ENCODE results near the gene CCDC107. TPM values are rescaled to one million over a fixed set of nuclear protein-coding genes. Genes with fewer than 3 reads are reported as not detected.

CCDC107 gene
- total and polyA plus RNA-seq, 8 donors = 13.8 to 84.7 (median 23.0) TPM

DNA sequence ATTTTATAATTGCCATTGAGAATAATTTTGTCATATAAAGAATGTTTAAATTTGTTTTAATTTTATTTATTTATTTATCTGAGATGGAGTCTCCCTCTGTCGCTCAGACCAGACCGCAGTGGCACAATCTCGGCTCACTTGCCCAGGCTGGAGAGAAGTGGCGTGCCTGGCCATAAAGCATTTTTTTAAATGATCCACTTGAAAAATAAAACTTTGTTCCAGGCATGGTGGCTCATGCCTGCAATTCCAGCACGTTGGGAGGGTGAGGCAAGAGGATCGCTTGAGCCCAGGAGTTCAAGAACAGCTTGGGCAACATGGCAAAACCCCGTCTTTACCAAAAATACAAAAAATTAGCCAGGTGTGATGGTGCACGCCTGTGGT lies 5.3 kb upstream of the CCDC107 start:
- WGBS, 2 donors = 89 to 98% methylated on average over 8 of the region's 8 CpGs

DNA sequence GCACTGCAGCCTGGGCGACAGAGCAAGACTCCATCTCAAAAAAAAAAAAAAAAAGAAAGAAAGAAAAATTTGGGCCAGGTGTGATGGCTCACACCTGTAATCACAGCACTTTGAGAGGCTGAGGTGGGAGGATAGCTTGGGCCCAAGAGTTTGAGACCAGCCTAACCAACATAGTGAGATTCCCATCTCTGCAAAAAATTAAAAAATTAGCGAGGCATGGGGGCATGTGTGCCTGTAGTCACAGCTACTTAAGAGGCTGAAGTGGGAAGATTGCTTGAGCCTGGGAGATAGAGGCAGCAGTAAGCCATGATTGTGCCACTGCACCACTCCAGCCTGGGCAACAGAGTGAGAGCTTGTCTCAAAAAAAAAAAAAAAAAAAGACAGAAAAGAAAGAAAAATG lies 4.5 kb upstream of the CCDC107 start:
- intact Hi-C loops (cut with DNase I) = no loop called here
- FAIRE-seq (no peak), DNase-seq (no peak), ATAC-seq (no peak)
- H3K27me3 ChIP-seq = no peaks in the 10 kb centered on the region
- H3K4me1 ChIP-seq = peaks cover 0 to 18% (median 5%) of the 10 kb centered on the region in 3 donors
- H3K27ac ChIP-seq = no peak overlapping the region
- TF ChIP-seq, protein P1, sequence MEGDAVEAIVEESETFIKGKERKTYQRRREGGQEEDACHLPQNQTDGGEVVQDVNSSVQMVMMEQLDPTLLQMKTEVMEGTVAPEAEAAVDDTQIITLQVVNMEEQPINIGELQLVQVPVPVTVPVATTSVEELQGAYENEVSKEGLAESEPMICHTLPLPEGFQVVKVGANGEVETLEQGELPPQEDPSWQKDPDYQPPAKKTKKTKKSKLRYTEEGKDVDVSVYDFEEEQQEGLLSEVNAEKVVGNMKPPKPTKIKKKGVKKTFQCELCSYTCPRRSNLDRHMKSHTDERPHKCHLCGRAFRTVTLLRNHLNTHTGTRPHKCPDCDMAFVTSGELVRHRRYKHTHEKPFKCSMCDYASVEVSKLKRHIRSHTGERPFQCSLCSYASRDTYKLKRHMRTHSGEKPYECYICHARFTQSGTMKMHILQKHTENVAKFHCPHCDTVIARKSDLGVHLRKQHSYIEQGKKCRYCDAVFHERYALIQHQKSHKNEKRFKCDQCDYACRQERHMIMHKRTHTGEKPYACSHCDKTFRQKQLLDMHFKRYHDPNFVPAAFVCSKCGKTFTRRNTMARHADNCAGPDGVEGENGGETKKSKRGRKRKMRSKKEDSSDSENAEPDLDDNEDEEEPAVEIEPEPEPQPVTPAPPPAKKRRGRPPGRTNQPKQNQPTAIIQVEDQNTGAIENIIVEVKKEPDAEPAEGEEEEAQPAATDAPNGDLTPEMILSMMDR (IDR thresholded peaks at IDR 0.05) = no peak
- WGBS, 2 donors = 92 to 93% methylated on average over 2 of the region's 2 CpGs
- H3K9me3 ChIP-seq = no peaks in the 10 kb centered on the region
- no peak overlapping the region for H3K4me3 ChIP-seq
- no peaks in the 10 kb centered on the region for H3K36me3 ChIP-seq

More for the DNA sequence above, 5.3 kb upstream of the CCDC107 start:
- H3K27me3 ChIP-seq = no peaks in the 10 kb centered on the region
- no peaks in the 10 kb centered on the region for H3K36me3 ChIP-seq
- H3K4me3 ChIP-seq = no peak overlapping the region
- intact Hi-C loops (cut with DNase I) = no loop called here
- DNase-seq = no peak
- H3K4me1 ChIP-seq = peaks cover 0 to 18% (median 5%) of the 10 kb centered on the region in 3 donors
- H3K27ac ChIP-seq = peak overlapping the region in 1 of 4 donors; percentile 28
- ATAC-seq = no peak
- no peak for FAIRE-seq
- no peaks in the 10 kb centered on the region for H3K9me3 ChIP-seq
- TF ChIP-seq, protein P1 (IDR thresholded peaks at IDR 0.05) = no peak

DNA sequence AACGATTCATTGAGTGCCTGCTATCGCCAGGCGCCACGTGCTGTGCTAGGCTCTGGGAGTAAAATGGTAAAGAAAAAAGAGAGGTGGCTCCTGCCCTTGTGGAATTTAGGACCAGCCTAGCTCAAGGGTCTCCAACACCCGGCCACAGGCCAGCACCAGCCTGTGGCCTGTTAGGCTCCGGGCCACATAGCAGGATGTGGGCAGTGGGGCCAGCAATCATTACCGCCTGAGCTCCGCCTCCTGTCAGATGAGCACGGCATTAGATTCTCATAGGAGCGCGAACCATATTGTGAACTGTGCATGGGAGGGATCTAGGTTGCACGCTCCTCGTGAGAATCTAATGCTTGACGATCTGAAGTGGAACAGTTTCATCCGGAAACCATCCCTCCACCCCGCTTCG lies 1.7 kb upstream of the CCDC107 start:
- Histone ChIP-seq H3K36me3 (no peaks in the 10 kb centered on the region), H3K4me1 (peaks cover 20 to 41% (median 23%) of the 10 kb centered on the region in 3 donors), H3K9me3 (no peaks in the 10 kb centered on the region), H3K4me3 (no peak overlapping the region), H3K27ac (no peak overlapping the region), H3K27me3 (no peaks in the 10 kb centered on the region)
- ATAC-seq = no peak
- intact Hi-C loops (cut with DNase I) = no loop called here
- FAIRE-seq = no peak
- WGBS, 2 donors = 83 to 85% methylated on average over 17 of the region's 17 CpGs
- no peak for DNase-seq
- TF ChIP-seq, protein P1 (IDR thresholded peaks at IDR 0.05) = no peak

DNA sequence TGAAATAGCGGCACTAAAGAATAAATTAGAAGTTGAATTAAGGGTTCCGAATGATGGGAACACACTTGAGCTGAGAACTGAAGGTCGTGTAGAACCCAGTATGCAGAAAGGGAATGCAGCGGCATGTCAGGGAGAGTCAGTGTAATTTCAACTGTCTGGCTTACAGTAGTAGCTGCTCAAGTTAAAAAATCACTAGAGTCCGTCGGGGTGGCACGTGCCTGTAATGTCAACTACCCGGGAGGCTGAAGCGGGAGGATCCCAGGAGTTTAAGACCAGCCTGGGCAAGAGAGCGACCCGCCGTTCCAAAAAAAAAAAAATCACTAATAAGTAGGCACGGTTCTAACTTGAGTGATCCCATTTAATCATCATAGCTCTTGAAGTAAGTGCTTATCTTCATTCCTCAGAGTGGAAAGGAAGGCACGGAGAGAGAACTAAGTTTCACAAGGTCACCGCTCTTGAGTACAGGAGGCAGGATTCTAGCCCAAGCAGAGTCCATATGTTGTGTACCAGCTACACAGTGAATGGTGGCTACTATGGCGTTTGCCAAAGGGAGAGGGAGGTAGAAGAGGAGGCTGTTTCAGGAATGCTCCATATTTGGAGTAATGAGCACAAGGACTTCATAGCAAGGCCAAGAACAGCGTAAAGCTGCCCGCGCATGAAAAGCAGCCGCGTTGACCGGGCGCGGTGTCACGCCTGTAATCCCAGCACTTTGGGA lies 1.1 kb upstream of the CCDC107 start:
- Histone ChIP-seq H3K9me3 (no peaks in the 10 kb centered on the region), H3K36me3 (no peaks in the 10 kb centered on the region), H3K27me3 (no peaks in the 10 kb centered on the region), H3K4me3 (peak overlapping the region in 2 of 4 donors; percentile 37 to 97), H3K27ac (peak overlapping the region; percentile 94 to 100 (median 100)), H3K4me1 (peaks cover 21 to 40% (median 29%) of the 10 kb centered on the region in 3 donors)
- intact Hi-C loops (cut with DNase I) = no loop called here
- FAIRE-seq (no peak), DNase-seq (no peak), ATAC-seq (peak; percentile 2 to 25 (median 12))
- TF ChIP-seq, protein P1 (IDR thresholded peaks at IDR 0.05) = no peak
- 23% methylated on average over 25 of the region's 25 CpGs for WGBS, 2 donors

DNA sequence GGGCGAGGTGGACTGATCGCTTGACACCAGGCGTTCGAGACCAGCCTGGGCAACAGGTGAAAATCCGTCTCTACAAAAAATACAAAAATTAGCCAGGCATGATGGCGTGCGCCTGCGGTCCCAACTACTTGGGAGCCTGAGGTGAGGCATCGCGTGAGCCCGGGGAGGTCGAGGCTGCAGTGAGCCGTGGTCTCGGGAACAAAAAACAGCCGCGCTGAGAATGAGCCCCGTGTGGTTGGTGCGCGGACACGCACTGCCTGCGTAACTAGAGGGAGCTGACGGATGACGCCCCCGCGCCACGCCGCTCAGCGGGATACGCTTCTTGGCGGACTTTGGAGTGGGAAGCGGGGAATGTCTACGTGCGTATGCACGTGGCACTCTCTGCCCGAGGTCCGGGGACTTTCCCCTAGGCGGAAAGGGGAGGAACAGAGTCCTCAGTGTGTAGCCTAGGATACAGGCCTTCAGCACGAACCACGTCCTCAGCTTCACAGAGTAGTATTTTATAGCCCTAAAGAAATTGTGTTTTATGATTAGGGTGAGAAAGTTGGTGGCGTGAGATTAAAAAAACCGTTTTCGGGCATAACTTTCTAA lies 451 bp upstream of the CCDC107 start, which contains the start of gene RMRP:
Gene RMRP (minus strand): TSS at position 474 of the 591 bp plus-strand sequence.
- DNase-seq (peak; percentile 92 to 99 (median 98)), FAIRE-seq (peak; percentile 83), ATAC-seq (peak; percentile 89 to 92 (median 90))
- WGBS, 2 donors = 0% methylated on average over 42 of the region's 42 CpGs
- Histone ChIP-seq H3K27ac (peak within 1 kb of the TSS; percentile 94 to 100 (median 100)), H3K4me1 (peaks cover 21 to 34% (median 29%) of the 10 kb centered on the region in 3 donors), H3K9me3 (no peaks in the 10 kb centered on the region), H3K4me3 (peak within 1 kb of the TSS; percentile 76 to 97 (median 90)), H3K27me3 (no peaks in the 10 kb centered on the region), H3K36me3 (no peaks in the 10 kb centered on the region)
- TF ChIP-seq, protein P1 (IDR thresholded peaks at IDR 0.05) = peak in 2 of 4 donors; percentile 21 to 46
- intact Hi-C loops (cut with DNase I) = no loop called here
